ENCODE results near the gene AMZ1.
"Not testable (repeated sequence)": the region's sequence is repeated elsewhere in the genome, so short reads cannot be mapped to it uniquely, and the experiment has no call there.

The AMZ1 gene

GRCh38 chr7:2727206-2727605 is 39.2 kb downstream of the AMZ1 start:
- DNase-seq (ENCODE audit: low read depth in 2 of 2), result not testable (repeated sequence)

- DNase-seq (ENCODE audit: low read depth in 2 of 2), result no peak
Measured at GRCh38 chr7:2728316-2729030, 40.5 kb downstream of the AMZ1 start.

GRCh38 chr7:2729031-2729892 is 41.3 kb downstream of the AMZ1 start:
- DNase-seq (ENCODE audit: low read depth in 2 of 2), result no peak

- no peak for DNase-seq (ENCODE audit: low read depth in 2 of 2)
Measured at GRCh38 chr7:2729893-2730716, 42.1 kb downstream of the AMZ1 start.

- no peak for DNase-seq (ENCODE audit: low read depth in 2 of 2)
Measured at GRCh38 chr7:2730846-2731770, 43.1 kb downstream of the AMZ1 start.

GRCh38 chr7:2732388-2732787 is 44.4 kb downstream of the AMZ1 start:
- no peak for DNase-seq (ENCODE audit: low read depth in 2 of 2)

GRCh38 chr7:2732959-2733584 is 45.1 kb downstream of the AMZ1 start:
- no peak for DNase-seq (ENCODE audit: low read depth in 2 of 2)

- DNase-seq (ENCODE audit: low read depth in 2 of 2), result no peak
Measured at GRCh38 chr7:2734084-2734686, 46.2 kb downstream of the AMZ1 start.

GRCh38 chr7:2734751-2735571 is 47.0 kb downstream of the AMZ1 start:
- DNase-seq (ENCODE audit: low read depth in 2 of 2), result no peak

GRCh38 chr7:2735744-2736143 is 47.7 kb downstream of the AMZ1 start:
- DNase-seq (ENCODE audit: low read depth in 2 of 2), result no peak

- no peak for DNase-seq (ENCODE audit: low read depth in 2 of 2)
Measured at GRCh38 chr7:2736411-2736914, 48.5 kb downstream of the AMZ1 start.

- DNase-seq (ENCODE audit: low read depth in 2 of 2), result not testable (repeated sequence)
Measured at GRCh38 chr7:2737005-2737743, 49.2 kb downstream of the AMZ1 start.

- DNase-seq (ENCODE audit: low read depth in 2 of 2), result no peak
Measured at GRCh38 chr7:2737771-2738540, 50.0 kb downstream of the AMZ1 start.

- no peak for DNase-seq (ENCODE audit: low read depth in 2 of 2)
Measured at GRCh38 chr7:2738766-2739549, 51.0 kb downstream of the AMZ1 start.

GRCh38 chr7:2743523-2744185 is 55.7 kb downstream of the AMZ1 start:
- DNase-seq (ENCODE audit: low read depth in 2 of 2), result not testable (repeated sequence)

GRCh38 chr7:2748684-2749083 is 60.7 kb downstream of the AMZ1 start:
- DNase-seq (ENCODE audit: low read depth in 2 of 2), result not testable (repeated sequence)
